ENCODE results near the gene FAM241B.

The FAM241B gene

GRCh38 chr10:69629897-69630650 is at the start of gene FAM241B:
FAM241B (plus strand) TSS chr10:69630247; CDS start chr10:69631744, 1,497 bp downstream.
- DNase-seq, result peak; percentile 80

GRCh38 chr10:69580435-69580834 is 49.6 kb upstream of the FAM241B start:
- DNase-seq, result no peak

- peak; percentile 24 for DNase-seq
Measured at GRCh38 chr10:69583106-69583505, 46.9 kb upstream of the FAM241B start.

- no peak for DNase-seq
Measured at GRCh38 chr10:69584624-69585023, 45.4 kb upstream of the FAM241B start.

GRCh38 chr10:69588358-69588757 is 41.7 kb upstream of the FAM241B start:
- no peak for DNase-seq

GRCh38 chr10:69600761-69601330 is 29.2 kb upstream of the FAM241B start:
- no peak for DNase-seq

- DNase-seq, result no peak
Measured at GRCh38 chr10:69609077-69609476, 21.0 kb upstream of the FAM241B start.

- DNase-seq, result no peak
Measured at GRCh38 chr10:69612760-69613159, 17.3 kb upstream of the FAM241B start.

GRCh38 chr10:69614130-69614529 is 15.9 kb upstream of the FAM241B start:
- no peak for DNase-seq

- no peak for DNase-seq
Measured at GRCh38 chr10:69616358-69616757, 13.7 kb upstream of the FAM241B start.

- no peak for DNase-seq
Measured at GRCh38 chr10:69618746-69619145, 11.3 kb upstream of the FAM241B start.

- no peak for DNase-seq
Measured at GRCh38 chr10:69619626-69620025, 10.4 kb upstream of the FAM241B start.

GRCh38 chr10:69620625-69621024 is 9.4 kb upstream of the FAM241B start:
- no peak for DNase-seq

- no peak for DNase-seq
Measured at GRCh38 chr10:69624245-69624786, 5.7 kb upstream of the FAM241B start.

GRCh38 chr10:69626826-69627225 is 3.2 kb upstream of the FAM241B start:
- no peak for DNase-seq

- DNase-seq, result no peak
Measured at GRCh38 chr10:69628891-69629290, 1.2 kb upstream of the FAM241B start.

GRCh38 chr10:69629519-69629896 is 539 bp upstream of the FAM241B start:
- DNase-seq, result no peak

GRCh38 chr10:69630651-69631400 is 779 bp downstream of the FAM241B start:
- DNase-seq, result no peak

- DNase-seq, result no peak
Measured at GRCh38 chr10:69631566-69631965, 1.5 kb downstream of the FAM241B start.

GRCh38 chr10:69632516-69633199 is 2.6 kb downstream of the FAM241B start:
- DNase-seq, result no peak

- DNase-seq, result no peak
Measured at GRCh38 chr10:69633673-69634635, 3.9 kb downstream of the FAM241B start.

Measured in NCI-H69 (cell line).